Measurements from ENCODE around the gene RALGAPB. TPM values are rescaled to one million over a fixed set of nuclear protein-coding genes. Genes with fewer than 3 reads are reported as not detected.
"Not testable (repeated sequence)": the region's sequence is repeated elsewhere in the genome, so short reads cannot be mapped to it uniquely, and the experiment has no call there.

The RALGAPB gene
- total RNA-seq, 8 experiments from 2014 or later = 21.8 to 48.8 (median 32.1) TPM

GRCh38 chr20:38589967-38590675 is 117.5 kb downstream of the RALGAPB start:
- ATAC-seq (replicated peaks in 6 of 8) = peak in 4 of 8 experiments; percentile 5 to 17 (median 10)

GRCh38 chr20:38590676-38591473 is 118.2 kb downstream of the RALGAPB start:
- no peak overlapping the region for H3K4me3 ChIP-seq
- in situ Hi-C loops (cut with MboI; ENCODE audit: low pct_unique_long_range_greater_than_20kb in 2 of 9, low sequenced_read_pairs in 9 of 9, unreplicated experiment in 9 of 9) = no loop called here
- 20 to 83% (median 60%) methylated on average over 1 to 6 of the region's 18 CpGs; no CpG with 5 or more reads in 3 of the 10 experiments for WGBS, 10 experiments
- H3K27ac ChIP-seq = no peak overlapping the region
- peak; percentile 24 to 84 (median 71) for ATAC-seq (replicated peaks in 6 of 8)
- no peaks in the 10 kb centered on the region for H3K4me1 ChIP-seq (replicated peaks in 1 of 2)

More at GRCh38 chr20:38589967-38590675, 117.5 kb downstream of the RALGAPB start:
- no peak overlapping the region for H3K27ac ChIP-seq
- 33 to 89% (median 82%) methylated on average over 1 to 3 of the region's 3 CpGs; no CpG with 5 or more reads in 2 of the 10 experiments for WGBS, 10 experiments
- H3K4me3 ChIP-seq = no peak overlapping the region
- in situ Hi-C loops (cut with MboI; ENCODE audit: low pct_unique_long_range_greater_than_20kb in 2 of 9, low sequenced_read_pairs in 9 of 9, unreplicated experiment in 9 of 9) = no loop called here
- H3K4me1 ChIP-seq (replicated peaks in 1 of 2) = no peaks in the 10 kb centered on the region

GRCh38 chr20:38591474-38592410 is 119.1 kb downstream of the RALGAPB start:
- in situ Hi-C loops (cut with MboI; ENCODE audit: low pct_unique_long_range_greater_than_20kb in 2 of 9, low sequenced_read_pairs in 9 of 9, unreplicated experiment in 9 of 9) = no loop called here
- Histone ChIP-seq H3K27ac (no peak overlapping the region), H3K4me3 (no peak overlapping the region), H3K4me1 (replicated peaks in 1 of 2) (no peaks in the 10 kb centered on the region)
- ATAC-seq (replicated peaks in 6 of 8) = no peak
- WGBS, 10 experiments = 52 to 93% (median 78%) methylated on average over 4 to 7 of the region's 21 CpGs; no CpG with 5 or more reads in 5 of the 10 experiments

GRCh38 chr20:38592411-38592790 is 119.8 kb downstream of the RALGAPB start:
- H3K4me1 ChIP-seq (replicated peaks in 1 of 2); H3K4me3 ChIP-seq; in situ Hi-C loops (cut with MboI; ENCODE audit: low pct_unique_long_range_greater_than_20kb in 2 of 9, low sequenced_read_pairs in 9 of 9, unreplicated experiment in 9 of 9); H3K27ac ChIP-seq; ATAC-seq (replicated peaks in 6 of 8): not testable (repeated sequence)
- no CpG with 5 or more reads among the region's 3 CpGs for WGBS, 10 experiments

- ATAC-seq (replicated peaks in 6 of 8); H3K4me3 ChIP-seq; H3K4me1 ChIP-seq (replicated peaks in 1 of 2); H3K27ac ChIP-seq; in situ Hi-C loops (cut with MboI; ENCODE audit: low pct_unique_long_range_greater_than_20kb in 2 of 9, low sequenced_read_pairs in 9 of 9, unreplicated experiment in 9 of 9): not testable (repeated sequence)
- 78 to 100% (median 86%) methylated on average over 1 to 9 of the region's 12 CpGs; no CpG with 5 or more reads in 2 of the 10 experiments for WGBS, 10 experiments
Measured at GRCh38 chr20:38594281-38594680, 121.6 kb downstream of the RALGAPB start.

- 83 to 100% methylated on average over 2 to 6 of the region's 15 CpGs; no CpG with 5 or more reads in 8 of the 10 experiments for WGBS, 10 experiments
- H3K27ac ChIP-seq; ATAC-seq (replicated peaks in 6 of 8); in situ Hi-C loops (cut with MboI; ENCODE audit: low pct_unique_long_range_greater_than_20kb in 2 of 9, low sequenced_read_pairs in 9 of 9, unreplicated experiment in 9 of 9); H3K4me1 ChIP-seq (replicated peaks in 1 of 2); H3K4me3 ChIP-seq: not testable (repeated sequence)
Measured at GRCh38 chr20:38595886-38596285, 123.2 kb downstream of the RALGAPB start.

- no peaks in the 10 kb centered on the region for H3K4me1 ChIP-seq (replicated peaks in 1 of 2)
- peak in 3 of 8 experiments; percentile 26 to 60 (median 35) for ATAC-seq (replicated peaks in 6 of 8)
- H3K27ac ChIP-seq = no peak overlapping the region
- 53 to 100% (median 80%) methylated on average over 1 to 4 of the region's 9 CpGs; no CpG with 5 or more reads in 5 of the 10 experiments for WGBS, 10 experiments
- H3K4me3 ChIP-seq = no peak overlapping the region
- in situ Hi-C loops (cut with MboI; ENCODE audit: low pct_unique_long_range_greater_than_20kb in 2 of 9, low sequenced_read_pairs in 9 of 9, unreplicated experiment in 9 of 9) = no loop called here
Measured at GRCh38 chr20:38599410-38599882, 126.8 kb downstream of the RALGAPB start.

GRCh38 chr20:38600057-38600456 is 127.4 kb downstream of the RALGAPB start:
- no peak overlapping the region for H3K27ac ChIP-seq
- no peak overlapping the region for H3K4me3 ChIP-seq
- in situ Hi-C loops (cut with MboI; ENCODE audit: low pct_unique_long_range_greater_than_20kb in 2 of 9, low sequenced_read_pairs in 9 of 9, unreplicated experiment in 9 of 9) = no loop called here
- 86 to 100% (median 100%) methylated on average over 1 of the region's 1 CpG; no CpG with 5 or more reads in 5 of the 10 experiments for WGBS, 10 experiments
- no peaks in the 10 kb centered on the region for H3K4me1 ChIP-seq (replicated peaks in 1 of 2)
- no peak for ATAC-seq (replicated peaks in 6 of 8)

- in situ Hi-C loops (cut with MboI; ENCODE audit: low pct_unique_long_range_greater_than_20kb in 2 of 9, low sequenced_read_pairs in 9 of 9, unreplicated experiment in 9 of 9) = no loop called here
Measured at GRCh38 chr20:38601216-38602184, 128.9 kb downstream of the RALGAPB start, which contains the start of gene ARHGAP40. Gene ARHGAP40, plus strand, starts transcription at chr20:38601809.

GRCh38 chr20:38602185-38602581 is 129.5 kb downstream of the RALGAPB start:
- WGBS, 10 experiments = 0 to 80% (median 56%) methylated on average over 1 to 5 of the region's 5 CpGs; no CpG with 5 or more reads in 3 of the 10 experiments
- no peak for ATAC-seq (replicated peaks in 6 of 8)

More at GRCh38 chr20:38601216-38602184, 128.9 kb downstream of the RALGAPB start, which contains the start of gene ARHGAP40:
- Histone ChIP-seq H3K4me3 (no peak within 1 kb of the TSS), H3K4me1 (replicated peaks in 1 of 2) (no peaks in the 10 kb centered on the region), H3K27ac (no peak within 1 kb of the TSS)
- 0 to 20% (median 2%) methylated on average over 1 to 13 of the region's 42 CpGs; no CpG with 5 or more reads in 4 of the 10 experiments for WGBS, 10 experiments
- peak; percentile 29 to 98 (median 49) for ATAC-seq (replicated peaks in 6 of 8)

GRCh38 chr20:38603286-38603685 is 130.6 kb downstream of the RALGAPB start:
- ATAC-seq (replicated peaks in 6 of 8) = no peak

More at GRCh38 chr20:38602185-38602581, 129.5 kb downstream of the RALGAPB start:
- in situ Hi-C loops (cut with MboI; ENCODE audit: low pct_unique_long_range_greater_than_20kb in 2 of 9, low sequenced_read_pairs in 9 of 9, unreplicated experiment in 9 of 9) = no loop called here
- Histone ChIP-seq H3K4me3 (no peak overlapping the region), H3K4me1 (replicated peaks in 1 of 2) (no peaks in the 10 kb centered on the region), H3K27ac (no peak overlapping the region)

More at GRCh38 chr20:38603286-38603685, 130.6 kb downstream of the RALGAPB start:
- in situ Hi-C loops (cut with MboI; ENCODE audit: low pct_unique_long_range_greater_than_20kb in 2 of 9, low sequenced_read_pairs in 9 of 9, unreplicated experiment in 9 of 9) = no loop called here
- no peak overlapping the region for H3K4me3 ChIP-seq
- no peaks in the 10 kb centered on the region for H3K4me1 ChIP-seq (replicated peaks in 1 of 2)
- no peak overlapping the region for H3K27ac ChIP-seq
- WGBS, 10 experiments = 8 to 88% (median 50%) methylated on average over 1 to 3 of the region's 3 CpGs
